Endothelial cell of umbilical vein (primary cell): ENCODE measurements around the gene C1orf52. TPM values are rescaled to one million over a fixed set of nuclear protein-coding genes. Genes with fewer than 3 reads are reported as not detected.

Source experiments
- BruUV-seq: library from RNA; stranded (reverse); fragments of 400-500 nt; replicated peaks from 2 replicates; lab custom pipeline; 2021; lab: Mats Ljungman, UMichigan
- CTCF ChIA-PET: fragments of 300-600, 350-600 bp; sonication (Branson Sonifier 250); formaldehyde crosslinking; loops from one replicate; lab custom pipeline; 2021; ENCODE audit warnings: antibody characterized with exemption, inconsistent platforms; lab: Charles Lee
- POLR2A ChIA-PET: fragments of 300-600, 350-600 bp; sonication (Branson Sonifier 250); formaldehyde crosslinking; loops from one replicate; lab custom pipeline; 2021; ENCODE audit warnings: antibody characterized with exemption, inconsistent platforms; lab: Charles Lee
- DNase-seq: peaks from one replicate; pipeline ENCODE4 v3.0.0-alpha.2; 2011; ENCODE audit warnings: low read depth, low spot score
- FAIRE-seq: peaks from 2 replicates; lab custom pipeline; 2011; peaks lifted over from hg19 to GRCh38; lab: Jason Lieb, UNC
- H2AFZ ChIP-seq: 2 replicates; pipeline ENCODE4 v1.6.0; 2012; ENCODE audit warnings: low read depth, low read length, control low read depth, inconsistent platforms
- H3K27ac ChIP-seq: 2 replicates; pipeline ENCODE4 v1.5.1; 2011; ENCODE audit warnings: low read depth, mild to moderate bottlenecking, control low read depth, low read length, moderate library complexity; ENCODE audit not compliant: insufficient read depth
- H3K27me3 ChIP-seq, 2 experiments: 2 replicates each; pipeline versions ENCODE4 v1.6.0 to v1.6.1; 2011; ENCODE audit warnings: low read length in 2 of 2, mixed read lengths in 1 of 2; ENCODE audit not compliant: control insufficient read depth in 2 of 2, insufficient read depth in 2 of 2
- H3K36me3 ChIP-seq, 2 experiments: 2 replicates in 1 of 2; 3 replicates in 1 of 2; pipeline ENCODE4 v1.5.1; 2011; ENCODE audit warnings: low read length in 2 of 2, mild to moderate bottlenecking in 1 of 2, moderate library complexity in 1 of 2; ENCODE audit not compliant: control insufficient read depth in 2 of 2, insufficient read depth in 2 of 2; ENCODE audit errors: extremely low read depth in 1 of 2
- H3K4me1 ChIP-seq: 3 replicates; pipeline ENCODE4 v1.5.1; 2011; ENCODE audit warnings: mild to moderate bottlenecking, low read length; ENCODE audit not compliant: control insufficient read depth, insufficient read depth; ENCODE audit errors: extremely low read depth
- H3K4me2 ChIP-seq: 2 replicates; pipeline ENCODE4 v1.6.1; 2011; ENCODE audit warnings: low read length, control low read depth, mixed read lengths; ENCODE audit not compliant: insufficient read depth
- H3K4me3 ChIP-seq, 3 experiments: fragments of 200-600 bp in 1 of 3; sonication (generic), shearing (Covaris generic) in 1 of 3; replicated peaks in 1 of 3; 2 replicates each; pipeline ENCODE4 v1.5.1; 2011 to 2016; ENCODE audit warnings: control low read depth in 3 of 3, low read length in 3 of 3, mild to moderate bottlenecking in 2 of 3, inconsistent platforms in 1 of 3, low read depth in 1 of 3, moderate library complexity in 1 of 3; ENCODE audit not compliant: insufficient read depth in 1 of 3
- H3K79me2 ChIP-seq: 2 replicates; pipeline ENCODE4 v1.6.0; 2012; ENCODE audit warnings: low read length, inconsistent platforms; ENCODE audit not compliant: control insufficient read depth, insufficient read depth
- H3K9ac ChIP-seq: replicated peaks from 2 replicates; pipeline ENCODE3; 2011; ENCODE audit warnings: low read length, control low read depth; ENCODE audit not compliant: insufficient read depth; ENCODE audit errors: extremely low read depth
- H3K9me1 ChIP-seq: replicated peaks from 3 replicates; pipeline ENCODE4 v1.6.0; 2011; ENCODE audit warnings: mild to moderate bottlenecking, low read length; ENCODE audit not compliant: control insufficient read depth, insufficient read depth; ENCODE audit errors: extremely low read depth
- H3K9me3 ChIP-seq: replicated peaks from 2 replicates; pipeline ENCODE4 v1.5.1; 2012; ENCODE audit warnings: low read length, inconsistent platforms; ENCODE audit not compliant: control insufficient read depth, insufficient read depth
- H4K20me1 ChIP-seq: replicated peaks from 2 replicates; pipeline ENCODE3; 2011; ENCODE audit warnings: mild to moderate bottlenecking, low read length; ENCODE audit not compliant: control insufficient read depth, insufficient read depth; ENCODE audit errors: extremely low read depth
- CTCF ChIP-seq, 2 donors: IDR thresholded peaks; 1 replicate in 1 of 2; 2 replicates in 1 of 2; pipeline ENCODE4 v1.5.1; 2011; ENCODE audit warnings: low read length in 2 of 2, mild to moderate bottlenecking in 2 of 2, moderate library complexity in 2 of 2, control low read depth in 1 of 2, inconsistent platforms in 1 of 2, low read depth in 1 of 2; ENCODE audit not compliant: insufficient read depth in 1 of 2; ENCODE audit errors: extremely low read depth in 1 of 2
- EZH2 ChIP-seq: IDR thresholded peaks from 2 replicates; pipeline ENCODE4 v1.6.1; 2012; ENCODE audit warnings: borderline replicate concordance, low read depth, mild to moderate bottlenecking, moderate library complexity, low read length, inconsistent platforms; ENCODE audit not compliant: severe bottlenecking
- FOS ChIP-seq: IDR thresholded peaks from 2 replicates; pipeline ENCODE4 v1.6.1; 2011; ENCODE audit warnings: mild to moderate bottlenecking, low read length, moderate library complexity, borderline replicate concordance; ENCODE audit not compliant: insufficient read depth
- GATA2 ChIP-seq: IDR thresholded peaks from 2 replicates; pipeline ENCODE4 v1.7.0; 2011; ENCODE audit warnings: low read depth, mild to moderate bottlenecking, moderate library complexity, mixed read lengths, low read length; ENCODE audit not compliant: insufficient read length, insufficient read depth
- JUN ChIP-seq: IDR thresholded peaks from 2 replicates; pipeline ENCODE4 v1.6.1; 2011; ENCODE audit warnings: borderline replicate concordance, low read depth; ENCODE audit not compliant: insufficient read length, insufficient read depth
- MYC ChIP-seq: IDR thresholded peaks from one replicate; pipeline ENCODE4 v1.6.1; 2011; ENCODE audit warnings: mild to moderate bottlenecking, low read depth, low read length
- POLR2A ChIP-seq: IDR thresholded peaks from 2 replicates; pipeline ENCODE4 v1.6.1; 2012; ENCODE audit warnings: low read depth, mild to moderate bottlenecking, control low read depth, low read length
- POLR2AphosphoS5 ChIP-seq: IDR thresholded peaks from 2 replicates; pipeline ENCODE4 v1.6.1; 2012; ENCODE audit warnings: low read depth, mild to moderate bottlenecking, control low read depth, low read length, moderate library complexity; ENCODE audit not compliant: insufficient read depth
- dilution Hi-C: fragments of 300-500 bp; cut with MboI; formaldehyde crosslinking; loops from one replicate; pipeline ENCODE4 v1.15.0; 2019; ENCODE audit warnings: low sequenced_read_pairs; ENCODE audit not compliant: extremely low pct_ligation_motif_present
- intact Hi-C: fragments of 100-400 bp; cut with micrococcal nuclease; formaldehyde crosslinking; loops from one replicate; pipeline ENCODE4 v1.10.0; 2022
- polyA plus RNA-seq, 4 experiments: library from polyadenylated mRNA; depleted of rRNA in 3 of 4; stranded (reverse) in 3 of 4; unstranded in 1 of 4; fragments of >200 nt; gene quantifications; 2 replicates each; pipeline versions ENCODE4 v1.2.1 to v1.2.3, GENCODE V29; 2011 to 2012; ENCODE audit warnings: missing spikeins in 1 of 4
- total RNA-seq: library from RNA; stranded (reverse); gene quantifications from 2 replicates; pipeline ENCODE4 v1.2.3, GENCODE V29; 2021
- TF ChIP-seq, protein P1 (sequence below): IDR thresholded peaks from 2 replicates; pipeline ENCODE4 v1.6.1; 2011; ENCODE audit not compliant: insufficient read depth, insufficient read length

C1orf52 gene
- total and polyA plus RNA-seq, 2 donors (not counting 3 experiments of a cell fraction or from before 2014, with no cell fraction given) = 22.7 to 26.7 TPM

- peaks cover 20% of the 10 kb centered on the region for H3K4me1 ChIP-seq
- FAIRE-seq (no peak), DNase-seq (no peak)
- no TSS peak for BruUV-seq
- peaks cover 5% of the 10 kb centered on the region for H3K79me2 ChIP-seq
- no peak overlapping the region for H3K4me2 ChIP-seq
- no peaks in the 10 kb centered on the region for H3K9me3 ChIP-seq
- H3K9me1 ChIP-seq = no peaks in the 10 kb centered on the region
- ChIA-PET CTCF (no interaction called here), POLR2A (interaction anchor here (1.1 kb wide), 1 partner anchor 17 kb away, joined by 3 read pairs; no protein-coding TSS in a partner anchor)
- TF ChIP-seq POLR2A (no peak), EZH2 (no peak), CTCF (IDR thresholded peaks at IDR 0.05; ENCODE audit: extremely low read depth in 1 of 2, insufficient read depth in 1 of 2, low read depth in 1 of 2, low read length in 2 of 2) (no peak), MYC (no peak), FOS (no peak), GATA2 (no peak), POLR2AphosphoS5 (no peak), JUN (no peak)
- TF ChIP-seq, protein P1, sequence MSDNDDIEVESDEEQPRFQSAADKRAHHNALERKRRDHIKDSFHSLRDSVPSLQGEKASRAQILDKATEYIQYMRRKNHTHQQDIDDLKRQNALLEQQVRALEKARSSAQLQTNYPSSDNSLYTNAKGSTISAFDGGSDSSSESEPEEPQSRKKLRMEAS = no peak
- dilution Hi-C loops (no loop called here), intact Hi-C loops (no loop called here)
- H3K36me3 ChIP-seq = no peaks in the 10 kb centered on the region
- H3K4me3 ChIP-seq = no peak overlapping the region
- no peak overlapping the region for H2AFZ ChIP-seq
- no peak overlapping the region for H3K27ac ChIP-seq
- no peaks in the 10 kb centered on the region for H3K27me3 ChIP-seq
- H4K20me1 ChIP-seq = no peaks in the 10 kb centered on the region
- H3K9ac ChIP-seq = no peak overlapping the region
Observed at GRCh38 chr1:85280636-85281035, 21.2 kb upstream of the C1orf52 start.
